Measurements from ENCODE around the gene OS9.
"Not testable (repeated sequence)": the region's sequence is repeated elsewhere in the genome, so short reads cannot be mapped to it uniquely, and the experiment has no call there.

OS9 gene

DNA sequence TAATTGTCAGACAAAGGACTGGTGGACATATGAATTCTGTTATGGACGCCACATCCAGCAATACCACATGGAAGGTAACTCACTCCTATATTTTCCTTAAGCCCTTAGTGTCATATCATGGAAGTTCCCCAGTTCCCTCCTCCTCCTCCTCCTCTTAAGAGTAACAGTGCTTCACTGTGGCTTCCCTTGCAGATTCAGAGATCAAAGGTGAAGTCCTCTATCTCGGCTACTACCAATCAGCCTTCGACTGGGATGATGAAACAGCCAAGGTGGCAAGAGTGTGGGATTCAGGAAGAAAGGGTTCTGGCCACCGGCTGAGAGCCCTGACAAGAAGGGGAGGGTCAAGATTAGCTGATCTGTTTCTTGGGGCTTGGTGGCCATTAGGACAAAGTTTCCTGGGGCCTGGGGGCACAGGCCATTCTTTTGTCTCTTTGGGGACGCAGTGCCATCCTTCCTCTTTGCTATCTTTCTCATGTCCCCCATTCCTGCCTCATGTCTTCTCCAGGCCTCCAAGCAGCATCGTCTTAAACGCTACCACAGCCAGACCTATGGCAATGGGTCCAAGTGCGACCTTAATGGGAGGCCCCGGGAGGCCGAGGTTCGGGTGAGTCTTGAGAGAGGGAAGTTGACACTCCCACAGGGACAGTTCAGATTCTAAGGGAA, 2.0 kb downstream of the OS9 start:
- no peak for DNase-seq

- no peak for DNase-seq
Observed at GRCh38 chr12:57697076-57697475, 3.1 kb downstream of the OS9 start.

GRCh38 chr12:57698414-57698813, 4.5 kb downstream of the OS9 start:
- no peak for DNase-seq

GRCh38 chr12:57700317-57700716, 6.4 kb downstream of the OS9 start:
- no peak for DNase-seq

GRCh38 chr12:57707250-57707649, 13.3 kb downstream of the OS9 start:
- DNase-seq = no peak

DNA sequence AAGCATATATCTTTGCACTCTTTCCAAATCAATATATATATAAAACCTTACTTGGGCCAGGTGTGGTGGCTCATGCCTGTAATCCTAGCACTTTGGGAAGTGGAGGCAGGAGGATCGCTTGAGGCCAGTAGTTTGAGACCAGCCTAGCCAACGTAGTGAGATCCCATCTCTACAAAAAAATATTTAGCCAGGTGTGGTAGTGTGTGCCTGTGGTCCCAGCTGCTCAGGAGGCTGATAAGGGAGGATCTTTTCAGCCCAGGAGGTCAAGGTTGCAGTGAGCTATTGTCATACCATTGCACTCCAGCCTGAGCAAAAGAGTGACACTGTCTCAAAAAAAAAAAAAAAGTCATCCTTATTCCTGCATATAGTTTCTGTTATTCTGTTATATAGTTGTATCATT, 14.4 kb downstream of the OS9 start:
- no peak for DNase-seq

DNA sequence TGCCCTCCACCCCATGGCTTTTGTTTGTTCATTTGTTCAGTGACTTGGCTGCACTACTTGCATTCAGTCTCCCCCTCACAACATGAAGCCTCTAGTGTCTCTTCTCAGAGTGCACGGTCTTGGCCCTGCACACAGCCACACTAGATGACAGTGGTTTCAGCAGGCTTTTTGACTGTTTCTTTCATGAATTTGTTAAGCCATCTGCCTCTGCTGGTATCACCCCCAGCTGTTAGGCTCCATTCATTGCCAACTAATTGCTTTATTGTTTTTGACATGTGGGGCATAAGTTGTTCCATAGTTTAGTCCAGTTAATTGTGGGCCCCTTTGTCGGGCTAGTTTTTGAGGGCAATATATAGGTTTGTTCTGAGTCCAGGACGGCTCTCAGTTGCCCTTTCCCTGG, 18.8 kb downstream of the OS9 start:
- no peak for DNase-seq

- no peak for DNase-seq
Observed at GRCh38 chr12:57713209-57713608, 19.3 kb downstream of the OS9 start.

DNA sequence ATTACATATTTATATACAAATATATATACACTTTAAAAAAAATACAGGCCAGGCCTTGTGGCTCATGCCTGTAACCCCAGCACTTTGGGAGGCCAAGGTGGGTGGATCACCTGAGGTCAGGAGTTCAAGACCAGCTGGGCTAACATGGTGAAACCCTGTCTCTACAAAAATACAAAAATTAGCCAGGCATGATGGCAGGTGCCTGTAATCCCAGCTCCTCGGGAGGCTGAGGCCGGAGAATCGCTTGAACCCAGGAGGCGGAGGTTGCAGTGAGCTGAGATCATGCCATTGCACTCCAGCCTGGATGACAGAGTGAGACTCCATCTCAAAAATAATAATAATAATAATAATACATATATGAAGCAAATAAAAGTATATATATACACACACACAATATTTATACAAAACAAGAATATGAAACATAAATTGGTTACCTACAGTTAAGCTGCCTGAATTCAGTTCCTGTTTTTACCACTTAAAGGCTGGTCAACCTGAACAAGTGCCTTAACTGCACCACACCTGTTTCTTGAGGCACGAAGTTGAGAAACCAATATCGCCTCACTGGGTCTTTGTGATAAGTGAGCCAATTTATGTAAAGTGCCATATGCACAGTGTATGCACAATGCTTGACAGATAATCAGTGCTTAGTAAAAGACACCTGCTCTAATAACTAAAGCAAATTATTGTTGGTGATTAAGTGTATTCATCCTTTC, 21.3 kb downstream of the OS9 start:
- not testable (repeated sequence) for DNase-seq

GRCh38 chr12:57715786-57716185, 21.9 kb downstream of the OS9 start:
- DNase-seq = no peak

DNA sequence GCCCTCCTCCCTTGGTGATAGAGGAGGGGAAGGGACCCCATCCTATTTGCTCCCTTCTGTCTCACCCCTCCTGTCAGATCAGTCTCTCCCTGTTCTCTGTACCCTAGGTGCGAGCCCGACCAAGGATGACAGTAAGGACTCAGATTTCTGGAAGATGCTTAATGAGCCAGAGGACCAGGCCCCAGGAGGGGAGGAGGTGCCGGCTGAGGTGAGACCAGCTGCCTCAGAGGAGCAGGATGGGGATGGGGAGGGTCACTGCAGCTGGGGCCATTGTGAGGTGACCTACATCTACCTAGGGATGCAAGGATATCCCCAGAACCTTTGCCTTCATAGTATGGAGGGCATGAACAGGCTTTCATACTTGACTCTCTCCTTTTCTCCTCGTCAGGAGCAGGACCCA, 22.4 kb downstream of the OS9 start:
- DNase-seq = no peak

GRCh38 chr12:57717131-57717530, 23.2 kb downstream of the OS9 start:
- no peak for DNase-seq

- no peak for DNase-seq
Observed at GRCh38 chr12:57717846-57718640, 24.1 kb downstream of the OS9 start.

- DNase-seq = no peak
Observed at GRCh38 chr12:57718641-57719528, 25.0 kb downstream of the OS9 start.

GRCh38 chr12:57719777-57720605, 26.1 kb downstream of the OS9 start:
- no peak for DNase-seq

- DNase-seq = no peak
Observed at GRCh38 chr12:57720606-57721595, 27.0 kb downstream of the OS9 start.

DNA sequence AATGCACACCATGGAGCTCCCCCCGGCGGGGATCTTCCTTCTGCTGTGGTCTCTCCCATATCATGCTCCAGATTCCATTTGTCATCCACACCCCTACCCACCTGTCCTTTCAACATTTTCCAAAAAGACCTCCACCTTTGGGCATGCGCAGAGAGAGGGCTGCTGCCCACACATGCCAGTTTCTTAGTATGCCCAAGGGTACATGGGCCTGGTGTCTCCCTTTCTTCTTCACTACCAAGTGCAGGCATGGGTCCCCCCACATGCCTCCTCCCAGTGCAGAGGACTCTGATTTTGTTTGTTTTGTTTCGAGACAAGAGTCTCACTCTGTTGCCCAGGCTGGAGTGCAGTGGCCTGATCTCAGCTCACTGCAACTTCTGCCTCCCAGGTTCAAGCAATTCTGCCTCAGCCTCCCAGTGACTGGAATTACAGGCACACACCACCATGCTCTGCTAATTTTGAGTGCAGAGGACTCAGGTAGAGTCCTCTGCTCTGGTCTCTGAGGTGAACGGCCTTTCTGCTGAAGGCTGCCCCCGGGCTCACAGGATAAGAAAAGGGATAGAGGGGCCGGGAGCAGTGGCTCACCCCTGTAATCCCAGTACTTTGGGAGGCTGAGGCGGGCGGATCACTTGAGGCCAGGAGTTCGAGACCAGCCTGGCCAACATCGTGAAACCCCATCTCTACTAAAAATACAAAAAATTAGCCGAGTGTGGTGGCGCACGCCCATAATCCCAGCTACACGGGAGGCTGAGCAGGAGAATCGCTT, 28.1 kb downstream of the OS9 start:
- not testable (repeated sequence) for DNase-seq

GRCh38 chr12:57722716-57723629, 29.0 kb downstream of the OS9 start:
- no peak for DNase-seq

- no peak for DNase-seq
Observed at GRCh38 chr12:57723630-57723962, 29.7 kb downstream of the OS9 start.
